Mucosa of stomach (tissue), 1 donor: ENCODE data around the gene BCLAF1.
"Not testable (repeated sequence)": the region's sequence is repeated elsewhere in the genome, so short reads cannot be mapped to it uniquely, and the experiment has no call there.

Experiments used
- H3K27me3 ChIP-seq: one replicate; pipeline ENCODE4 v1.7.0; 2013; ENCODE audit warnings: mild to moderate bottlenecking, low read length; ENCODE audit not compliant: control insufficient read depth, insufficient read depth
- H3K36me3 ChIP-seq: one replicate; pipeline ENCODE4 v1.7.0; 2013; ENCODE audit warnings: low read length; ENCODE audit not compliant: control insufficient read depth, insufficient read depth
- H3K4me1 ChIP-seq: one replicate; pipeline ENCODE4 v1.7.0; 2013; ENCODE audit warnings: mild to moderate bottlenecking, low read length; ENCODE audit not compliant: control insufficient read depth, insufficient read depth
- H3K4me3 ChIP-seq: one replicate; pipeline ENCODE4 v1.7.0; 2013; ENCODE audit warnings: low read length
- H3K9ac ChIP-seq: one replicate; pipeline ENCODE4 v1.7.0; 2013; ENCODE audit warnings: mild to moderate bottlenecking, low read length, moderate library complexity
- H3K9me3 ChIP-seq: one replicate; pipeline ENCODE4 v1.7.0; 2013; ENCODE audit warnings: mild to moderate bottlenecking, low read length, moderate library complexity; ENCODE audit not compliant: control insufficient read depth
- donor health status: Pancreatic carcinoma.

Gene BCLAF1

DNA sequence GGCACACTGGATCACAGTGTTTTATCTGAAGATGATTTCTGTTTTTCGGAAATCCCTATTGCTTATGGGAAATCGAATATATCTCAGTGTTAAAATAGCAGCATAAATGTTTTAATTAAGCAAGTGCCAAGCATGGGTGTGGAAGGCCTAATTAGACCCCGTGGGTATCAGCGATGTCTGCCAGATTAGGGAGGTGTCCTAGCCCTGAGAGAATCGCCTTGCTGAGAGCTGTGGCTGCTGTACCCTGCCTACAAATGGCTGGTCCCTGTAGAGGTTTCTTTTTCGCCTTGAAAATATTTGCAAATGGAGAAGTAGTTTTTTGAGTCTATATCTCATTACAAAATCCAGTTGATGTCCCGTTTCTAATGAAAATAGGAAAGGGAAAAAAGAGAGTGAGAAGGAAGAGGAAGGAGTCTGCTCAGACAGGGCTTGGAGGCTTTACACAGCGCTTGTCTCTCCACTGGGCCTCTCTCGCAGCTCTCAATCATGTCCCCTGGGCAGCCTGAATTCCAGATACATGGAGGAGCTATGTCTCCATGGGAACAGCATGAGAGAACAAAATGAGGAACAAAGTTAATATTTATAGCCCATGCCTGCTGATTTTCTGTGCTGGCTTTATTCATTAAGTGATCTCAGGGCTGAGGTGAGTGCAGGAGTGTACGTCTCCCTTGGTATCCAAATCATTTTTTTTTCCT is 35.2 kb upstream of the BCLAF1 start:
- H3K36me3 ChIP-seq, result no peaks in the 10 kb centered on the region

DNA sequence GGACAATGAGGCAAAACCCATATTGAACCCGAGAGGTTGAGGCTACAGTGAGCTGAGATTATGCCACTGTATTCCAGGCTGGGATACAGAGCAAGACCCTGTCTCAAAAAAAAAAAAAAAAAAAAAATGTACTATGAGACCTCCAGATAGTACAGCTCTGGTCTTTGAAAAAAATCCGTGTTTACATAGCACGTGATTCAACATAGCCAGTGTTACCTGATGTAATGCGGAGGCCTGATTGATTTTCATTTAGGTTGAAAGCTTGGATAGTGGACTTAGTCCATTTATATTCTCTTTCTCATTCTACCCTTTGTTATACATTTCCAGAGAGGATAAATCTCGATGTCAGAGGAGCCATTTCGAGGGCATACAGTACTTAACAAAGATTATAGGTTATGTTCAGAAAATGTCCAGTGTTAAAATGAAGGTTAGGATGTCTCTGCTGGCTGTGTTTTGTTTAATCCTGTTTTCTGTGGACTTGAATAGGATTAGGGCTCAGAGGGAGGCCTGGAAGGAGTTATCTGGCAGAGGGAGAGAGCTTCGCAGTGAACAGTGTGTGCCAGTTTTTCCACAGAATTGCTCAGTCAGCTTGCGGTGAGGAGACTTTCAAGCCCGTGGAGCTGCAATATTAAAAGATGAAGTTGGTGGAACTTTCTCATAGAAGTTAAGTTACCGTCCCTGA is 33.9 kb upstream of the BCLAF1 start:
- Histone ChIP-seq H3K27me3 (no peaks in the 10 kb centered on the region), H3K9ac (no peak overlapping the region), H3K9me3 (no peaks in the 10 kb centered on the region), H3K4me1 (no peaks in the 10 kb centered on the region), H3K4me3 (no peak overlapping the region), H3K36me3 (no peaks in the 10 kb centered on the region)

More for the DNA sequence above, 35.2 kb upstream of the BCLAF1 start:
- H3K27me3 ChIP-seq, result no peaks in the 10 kb centered on the region
- no peaks in the 10 kb centered on the region for H3K4me1 ChIP-seq
- H3K9me3 ChIP-seq, result no peaks in the 10 kb centered on the region
- no peak overlapping the region for H3K9ac ChIP-seq
- no peak overlapping the region for H3K4me3 ChIP-seq

DNA sequence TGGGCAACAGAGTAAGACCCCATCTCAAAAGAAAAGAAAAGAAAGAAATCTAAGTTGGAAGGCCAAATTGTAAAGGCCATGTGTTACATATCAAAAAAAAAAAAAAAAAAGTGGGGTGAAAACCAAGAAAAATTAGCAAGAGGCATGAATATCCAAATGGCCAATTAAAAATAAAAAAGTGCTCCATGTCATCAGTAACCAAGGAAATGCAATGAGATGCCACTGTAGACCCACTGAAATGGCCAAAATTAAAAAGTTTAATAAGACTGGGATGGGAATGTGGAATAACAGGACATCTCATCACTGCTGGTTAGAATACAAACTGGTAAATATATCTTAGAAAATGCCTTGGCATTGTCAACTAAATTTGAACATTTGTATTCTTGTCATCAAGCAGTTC is 30.1 kb upstream of the BCLAF1 start:
- Histone ChIP-seq H3K4me1 (no peaks in the 10 kb centered on the region), H3K4me3 (no peak overlapping the region), H3K27me3 (no peaks in the 10 kb centered on the region), H3K36me3 (no peaks in the 10 kb centered on the region), H3K9ac (no peak overlapping the region), H3K9me3 (no peaks in the 10 kb centered on the region)

DNA sequence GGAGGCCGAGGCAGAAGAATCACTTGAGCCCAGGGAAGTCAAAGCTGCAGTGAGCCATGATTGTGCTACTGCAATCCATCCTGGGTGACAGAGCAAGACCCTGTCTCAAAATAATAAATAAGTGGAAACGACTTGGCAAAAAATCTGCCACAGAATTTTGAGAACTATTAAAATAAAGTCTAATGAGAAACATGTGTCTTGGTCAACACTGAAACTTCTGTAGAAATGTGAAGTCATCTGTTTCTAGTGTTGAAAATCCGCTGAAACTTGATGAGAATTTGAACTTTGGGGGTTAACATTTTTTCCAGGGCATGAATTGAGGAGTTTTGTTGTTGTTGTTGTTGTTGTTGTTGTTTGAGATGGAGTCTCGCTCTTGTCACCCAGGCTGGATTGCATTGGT is 29.0 kb upstream of the BCLAF1 start:
- no peaks in the 10 kb centered on the region for H3K27me3 ChIP-seq
- no peak overlapping the region for H3K4me3 ChIP-seq
- no peaks in the 10 kb centered on the region for H3K4me1 ChIP-seq
- no peaks in the 10 kb centered on the region for H3K9me3 ChIP-seq
- no peaks in the 10 kb centered on the region for H3K36me3 ChIP-seq
- no peak overlapping the region for H3K9ac ChIP-seq

GRCh38 chr6:136317971-136318370 is 28.3 kb upstream of the BCLAF1 start:
- Histone ChIP-seq H3K9me3 (no peaks in the 10 kb centered on the region), H3K4me3 (no peak overlapping the region), H3K27me3 (no peaks in the 10 kb centered on the region), H3K9ac (no peak overlapping the region), H3K36me3 (no peaks in the 10 kb centered on the region), H3K4me1 (no peaks in the 10 kb centered on the region)

- no peaks in the 10 kb centered on the region for H3K27me3 ChIP-seq
- H3K4me3 ChIP-seq, result no peak overlapping the region
- H3K36me3 ChIP-seq, result no peaks in the 10 kb centered on the region
- H3K4me1 ChIP-seq, result no peaks in the 10 kb centered on the region
- H3K9me3 ChIP-seq, result no peaks in the 10 kb centered on the region
- no peak overlapping the region for H3K9ac ChIP-seq
Observed at GRCh38 chr6:136317021-136317694, 27.5 kb upstream of the BCLAF1 start.

DNA sequence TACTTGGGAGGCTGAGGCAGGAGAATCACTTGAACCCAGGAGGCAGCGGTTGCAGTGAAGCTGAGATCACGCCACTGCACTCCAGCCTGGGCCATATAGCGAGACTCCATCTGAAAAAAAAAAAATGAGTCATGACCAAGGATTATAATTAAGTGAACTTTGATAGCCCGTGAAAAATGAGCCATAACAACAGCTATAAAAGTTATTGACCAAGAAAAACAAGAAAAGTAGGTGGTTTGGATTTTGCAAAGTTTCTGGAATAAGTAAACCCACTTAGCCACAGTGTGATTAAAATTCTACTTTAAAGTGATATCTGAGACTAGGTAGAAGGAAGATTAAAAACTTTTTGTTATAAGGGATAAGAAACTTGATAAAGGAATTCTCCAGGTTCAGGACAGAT is 25.9 kb upstream of the BCLAF1 start:
- Histone ChIP-seq H3K4me1 (no peaks in the 10 kb centered on the region), H3K27me3 (no peaks in the 10 kb centered on the region), H3K36me3 (no peaks in the 10 kb centered on the region), H3K9ac (no peak overlapping the region), H3K9me3 (no peaks in the 10 kb centered on the region), H3K4me3 (no peak overlapping the region)

DNA sequence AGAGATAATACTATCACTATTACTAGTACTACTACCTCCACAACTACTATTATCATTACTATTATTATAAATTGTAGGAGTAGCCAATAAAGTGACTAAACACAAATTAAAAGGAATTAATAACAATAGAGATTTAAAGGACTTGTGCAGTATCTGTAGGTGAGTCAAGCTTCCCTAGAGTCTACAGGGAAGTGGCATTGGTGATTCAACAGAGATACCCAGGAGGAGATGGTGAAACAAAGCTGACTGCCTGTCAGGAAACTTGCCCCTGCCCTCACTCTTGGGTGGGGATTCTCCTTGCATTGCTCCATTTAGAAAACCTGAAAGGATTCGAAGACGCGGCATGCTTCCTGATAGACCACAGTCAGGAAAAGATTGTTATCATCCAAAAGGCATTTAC is 23.3 kb upstream of the BCLAF1 start:
- no peaks in the 10 kb centered on the region for H3K4me1 ChIP-seq
- H3K9me3 ChIP-seq, result no peaks in the 10 kb centered on the region
- no peak overlapping the region for H3K9ac ChIP-seq
- H3K27me3 ChIP-seq, result no peaks in the 10 kb centered on the region
- no peaks in the 10 kb centered on the region for H3K36me3 ChIP-seq
- no peak overlapping the region for H3K4me3 ChIP-seq

- H3K9ac ChIP-seq, result no peak overlapping the region
- H3K27me3 ChIP-seq, result no peaks in the 10 kb centered on the region
- no peaks in the 10 kb centered on the region for H3K36me3 ChIP-seq
- no peak overlapping the region for H3K4me3 ChIP-seq
- H3K4me1 ChIP-seq, result no peaks in the 10 kb centered on the region
- no peaks in the 10 kb centered on the region for H3K9me3 ChIP-seq
Observed at GRCh38 chr6:136309729-136310311, 20.2 kb upstream of the BCLAF1 start.

- no peaks in the 10 kb centered on the region for H3K9me3 ChIP-seq
- no peaks in the 10 kb centered on the region for H3K36me3 ChIP-seq
- H3K27me3 ChIP-seq, result no peaks in the 10 kb centered on the region
- H3K4me3 ChIP-seq, result no peak overlapping the region
- H3K9ac ChIP-seq, result no peak overlapping the region
- no peaks in the 10 kb centered on the region for H3K4me1 ChIP-seq
Observed at GRCh38 chr6:136309171-136309570, 19.5 kb upstream of the BCLAF1 start.

GRCh38 chr6:136308469-136308868 is 18.8 kb upstream of the BCLAF1 start:
- not testable (repeated sequence) for H3K4me3 ChIP-seq, H3K27me3 ChIP-seq, H3K4me1 ChIP-seq, H3K9ac ChIP-seq, H3K36me3 ChIP-seq, H3K9me3 ChIP-seq

- H3K9ac ChIP-seq, result no peak overlapping the region
- H3K9me3 ChIP-seq, result no peaks in the 10 kb centered on the region
- H3K36me3 ChIP-seq, result no peaks in the 10 kb centered on the region
- H3K27me3 ChIP-seq, result no peaks in the 10 kb centered on the region
- no peaks in the 10 kb centered on the region for H3K4me1 ChIP-seq
- H3K4me3 ChIP-seq, result no peak overlapping the region
Observed at GRCh38 chr6:136307351-136307750, 17.7 kb upstream of the BCLAF1 start.
